Measurements from ENCODE around the gene ARHGAP40. TPM values are rescaled to one million over a fixed set of nuclear protein-coding genes. Genes with fewer than 3 reads are reported as not detected.

Gene ARHGAP40
- total and polyA plus RNA-seq, 2 of the 13 experiments (the other 11 are each of a cell fraction or from before 2014, with no cell fraction given), result 0.75 to 2.1 TPM

DNA sequence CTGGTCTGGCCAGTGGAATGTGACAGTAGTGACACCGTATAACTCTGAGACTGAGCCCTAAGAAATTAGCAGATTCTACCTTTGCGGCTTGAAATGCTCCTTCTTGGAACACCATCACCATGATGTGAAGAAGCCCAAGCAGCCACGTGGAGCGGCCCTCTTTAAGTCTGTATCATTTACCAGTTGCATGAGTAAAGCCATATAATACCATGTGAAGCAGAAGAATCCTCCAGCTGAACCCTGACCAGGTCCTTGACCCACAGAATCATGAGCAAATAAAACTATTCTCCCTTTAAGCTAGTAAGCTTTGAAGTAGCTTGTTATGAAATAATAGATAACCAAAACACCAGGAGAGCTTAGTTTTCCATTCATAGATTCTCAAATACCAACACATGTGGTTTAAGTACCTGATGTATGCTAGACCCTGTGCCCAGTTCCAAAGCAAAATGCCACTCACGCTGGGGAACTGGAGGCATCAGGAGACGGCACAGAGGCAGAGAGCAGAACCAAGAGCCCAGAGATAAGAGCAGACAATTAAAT is 65.9 kb downstream of the ARHGAP40 start (continued):
- peak; percentile 80; the same call in 1 of the 2 replicates for TF ChIP-seq KAT8 (CRISPR knock-in tag; IDR thresholded peaks at IDR 0.05)
- no peak for TF ChIP-seq ZFY (CRISPR knock-in tag; IDR thresholded peaks at IDR 0.05)
- peak; percentile 63; the same call in 1 of the 2 replicates for TF ChIP-seq GFI1 (CRISPR knock-in tag; IDR thresholded peaks at IDR 0.05; ENCODE audit: borderline replicate concordance)
- TF ChIP-seq, protein P1, sequence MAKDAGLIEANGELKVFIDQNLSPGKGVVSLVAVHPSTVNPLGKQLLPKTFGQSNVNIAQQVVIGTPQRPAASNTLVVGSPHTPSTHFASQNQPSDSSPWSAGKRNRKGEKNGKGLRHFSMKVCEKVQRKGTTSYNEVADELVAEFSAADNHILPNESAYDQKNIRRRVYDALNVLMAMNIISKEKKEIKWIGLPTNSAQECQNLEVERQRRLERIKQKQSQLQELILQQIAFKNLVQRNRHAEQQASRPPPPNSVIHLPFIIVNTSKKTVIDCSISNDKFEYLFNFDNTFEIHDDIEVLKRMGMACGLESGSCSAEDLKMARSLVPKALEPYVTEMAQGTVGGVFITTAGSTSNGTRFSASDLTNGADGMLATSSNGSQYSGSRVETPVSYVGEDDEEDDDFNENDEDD (CRISPR knock-in tag; IDR thresholded peaks at IDR 0.05; ENCODE audit: borderline replicate concordance), result peak; percentile 64; the same call in 1 of the 2 replicates
- TF ChIP-seq RAD51 (IDR thresholded peaks at IDR 0.05; ENCODE audit: borderline replicate concordance), result no peak
- no peak for TF ChIP-seq ATF7-NPFF (CRISPR knock-in tag; IDR thresholded peaks at IDR 0.05; ENCODE audit: low read depth)
- TF ChIP-seq TBX3 (IDR thresholded peaks at IDR 0.05; ENCODE audit: borderline replicate concordance), result peak; percentile 66; the same call in 1 of the 2 replicates
- no peak for TF ChIP-seq ELF4 (CRISPR knock-in tag; IDR thresholded peaks at IDR 0.05; ENCODE audit: borderline replicate concordance)
- no peak for TF ChIP-seq ZNF138 (CRISPR knock-in tag; IDR thresholded peaks at IDR 0.05; ENCODE audit: low read depth)
- TF ChIP-seq SKIL (CRISPR knock-in tag; IDR thresholded peaks at IDR 0.05; ENCODE audit: borderline replicate concordance), result no peak
- no peak for TF ChIP-seq NFE2L2 (IDR thresholded peaks at IDR 0.05; ENCODE audit: low read length)
- peak; percentile 87 for TF ChIP-seq PPARG (CRISPR knock-in tag; conservative IDR thresholded peaks at IDR 0.05)
- no peak for TF ChIP-seq ZNF567 (CRISPR knock-in tag; IDR thresholded peaks at IDR 0.05; ENCODE audit: borderline replicate concordance)
- TF ChIP-seq, protein P2, sequence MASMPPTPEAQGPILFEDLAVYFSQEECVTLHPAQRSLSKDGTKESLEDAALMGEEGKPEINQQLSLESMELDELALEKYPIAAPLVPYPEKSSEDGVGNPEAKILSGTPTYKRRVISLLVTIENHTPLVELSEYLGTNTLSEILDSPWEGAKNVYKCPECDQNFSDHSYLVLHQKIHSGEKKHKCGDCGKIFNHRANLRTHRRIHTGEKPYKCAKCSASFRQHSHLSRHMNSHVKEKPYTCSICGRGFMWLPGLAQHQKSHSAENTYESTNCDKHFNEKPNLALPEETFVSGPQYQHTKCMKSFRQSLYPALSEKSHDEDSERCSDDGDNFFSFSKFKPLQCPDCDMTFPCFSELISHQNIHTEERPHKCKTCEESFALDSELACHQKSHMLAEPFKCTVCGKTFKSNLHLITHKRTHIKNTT (CRISPR knock-in tag; IDR thresholded peaks at IDR 0.05), result no peak
- TF ChIP-seq HMGXB3 (CRISPR knock-in tag; IDR thresholded peaks at IDR 0.05; ENCODE audit: borderline replicate concordance), result no peak
- TF ChIP-seq, protein P3, sequence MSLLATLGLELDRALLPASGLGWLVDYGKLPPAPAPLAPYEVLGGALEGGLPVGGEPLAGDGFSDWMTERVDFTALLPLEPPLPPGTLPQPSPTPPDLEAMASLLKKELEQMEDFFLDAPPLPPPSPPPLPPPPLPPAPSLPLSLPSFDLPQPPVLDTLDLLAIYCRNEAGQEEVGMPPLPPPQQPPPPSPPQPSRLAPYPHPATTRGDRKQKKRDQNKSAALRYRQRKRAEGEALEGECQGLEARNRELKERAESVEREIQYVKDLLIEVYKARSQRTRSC (CRISPR knock-in tag; IDR thresholded peaks at IDR 0.05; ENCODE audit: low read depth), result no peak
- TF ChIP-seq ZNF703 (CRISPR knock-in tag; IDR thresholded peaks at IDR 0.05; ENCODE audit: borderline replicate concordance), result no peak
- TF ChIP-seq, protein P4, sequence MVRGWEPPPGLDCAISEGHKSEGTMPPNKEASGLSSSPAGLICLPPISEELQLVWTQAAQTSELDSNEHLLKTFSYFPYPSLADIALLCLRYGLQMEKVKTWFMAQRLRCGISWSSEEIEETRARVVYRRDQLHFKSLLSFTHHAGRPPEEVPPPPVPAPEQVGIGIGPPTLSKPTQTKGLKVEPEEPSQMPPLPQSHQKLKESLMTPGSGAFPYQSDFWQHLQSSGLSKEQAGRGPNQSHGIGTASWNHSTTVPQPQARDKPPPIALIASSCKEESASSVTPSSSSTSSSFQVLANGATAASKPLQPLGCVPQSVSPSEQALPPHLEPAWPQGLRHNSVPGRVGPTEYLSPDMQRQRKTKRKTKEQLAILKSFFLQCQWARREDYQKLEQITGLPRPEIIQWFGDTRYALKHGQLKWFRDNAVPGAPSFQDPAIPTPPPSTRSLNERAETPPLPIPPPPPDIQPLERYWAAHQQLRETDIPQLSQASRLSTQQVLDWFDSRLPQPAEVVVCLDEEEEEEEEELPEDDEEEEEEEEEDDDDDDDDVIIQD (CRISPR knock-in tag; IDR thresholded peaks at IDR 0.05; ENCODE audit: low read depth), result peak; percentile 78; the same call in 1 of the 2 replicates
